Measurements from ENCODE around the gene C15orf40. TPM values are rescaled to one million over a fixed set of nuclear protein-coding genes. Genes with fewer than 3 reads are reported as not detected.

The C15orf40 gene
- total RNA-seq, 4 donors from 2014 or later = 13.4 to 21.0 (median 15.4) TPM

- H3K9me3 ChIP-seq = no peaks in the 10 kb centered on the region
- H3K27ac ChIP-seq = no peak overlapping the region
- H3K27me3 ChIP-seq = no peaks in the 10 kb centered on the region
- peaks cover 0 to 63% (median 0%) of the 10 kb centered on the region in 3 donors for H3K36me3 ChIP-seq
- no peak for DNase-seq (ENCODE audit: low spot score in 2 of 2)
- H3K4me3 ChIP-seq = no peak overlapping the region
- TF ChIP-seq POLR2A (IDR thresholded peaks at IDR 0.05) (no peak), CTCF (IDR thresholded peaks at IDR 0.05) (no peak), EP300 (IDR thresholded peaks at IDR 0.05) (no peak)
- no peaks in the 10 kb centered on the region for H3K4me1 ChIP-seq
- WGBS, 2 donors = 78 to 83% methylated on average over 8 of the region's 8 CpGs
These were observed 18.6 kb upstream of the C15orf40 start for GRCh38 chr15:83030021-83030420.

GRCh38 chr15:83018436-83018835 lies 7.0 kb upstream of the C15orf40 start:
- WGBS, 2 donors = 54 to 64% methylated on average over 2 of the region's 2 CpGs
- no peak for DNase-seq (ENCODE audit: low spot score in 2 of 2)
- H3K4me3 ChIP-seq = no peak overlapping the region
- no peaks in the 10 kb centered on the region for H3K27me3 ChIP-seq
- peaks cover 0 to 45% (median 0%) of the 10 kb centered on the region in 3 donors for H3K36me3 ChIP-seq
- no peaks in the 10 kb centered on the region for H3K9me3 ChIP-seq
- H3K4me1 ChIP-seq = peaks cover 0 to 44% (median under 1%) of the 10 kb centered on the region in 4 donors
- TF ChIP-seq EP300 (IDR thresholded peaks at IDR 0.05) (no peak), CTCF (IDR thresholded peaks at IDR 0.05) (no peak), POLR2A (IDR thresholded peaks at IDR 0.05) (no peak)
- peak overlapping the region in 2 of 4 donors; percentile 27 to 86 for H3K27ac ChIP-seq

- no peak overlapping the region for H3K4me3 ChIP-seq
- 69 to 73% methylated on average over 5 of the region's 5 CpGs for WGBS, 2 donors
- H3K27ac ChIP-seq = peak overlapping the region in 1 of 4 donors; percentile 20
- DNase-seq (ENCODE audit: low spot score in 2 of 2) = no peak
- TF ChIP-seq CTCF (IDR thresholded peaks at IDR 0.05) = no peak
- TF ChIP-seq POLR2A (IDR thresholded peaks at IDR 0.05) = no peak
- no peak for TF ChIP-seq EP300 (IDR thresholded peaks at IDR 0.05)
- peaks cover 0 to 42% (median 0%) of the 10 kb centered on the region in 3 donors for H3K36me3 ChIP-seq
- H3K27me3 ChIP-seq = no peaks in the 10 kb centered on the region
- no peaks in the 10 kb centered on the region for H3K9me3 ChIP-seq
- H3K4me1 ChIP-seq = peaks cover 0 to 59% (median 9%) of the 10 kb centered on the region in 4 donors
These were observed 5.5 kb upstream of the C15orf40 start for GRCh38 chr15:83016906-83017305.

GRCh38 chr15:83015361-83015760 lies 3.9 kb upstream of the C15orf40 start:
- Histone ChIP-seq H3K4me1 (peaks cover 3 to 62% (median 14%) of the 10 kb centered on the region in 4 donors), H3K4me3 (no peak overlapping the region), H3K27me3 (no peaks in the 10 kb centered on the region), H3K36me3 (peaks cover 0 to 33% (median 0%) of the 10 kb centered on the region in 3 donors), H3K27ac (no peak overlapping the region), H3K9me3 (no peaks in the 10 kb centered on the region)
- TF ChIP-seq POLR2A (IDR thresholded peaks at IDR 0.05) (no peak), CTCF (IDR thresholded peaks at IDR 0.05) (no peak), EP300 (IDR thresholded peaks at IDR 0.05) (no peak)
- no peak for DNase-seq (ENCODE audit: low spot score in 2 of 2)
- WGBS, 2 donors = 78% methylated on average over 4 of the region's 4 CpGs

- 60 to 71% methylated on average over 5 of the region's 5 CpGs for WGBS, 2 donors
- H3K4me3 ChIP-seq = no peak overlapping the region
- H3K36me3 ChIP-seq = peaks cover 0 to 24% (median 0%) of the 10 kb centered on the region in 3 donors
- peaks cover 5 to 67% (median 19%) of the 10 kb centered on the region in 4 donors for H3K4me1 ChIP-seq
- no peaks in the 10 kb centered on the region for H3K27me3 ChIP-seq
- no peak for TF ChIP-seq EP300 (IDR thresholded peaks at IDR 0.05)
- TF ChIP-seq CTCF (IDR thresholded peaks at IDR 0.05) = no peak
- TF ChIP-seq POLR2A (IDR thresholded peaks at IDR 0.05) = no peak
- H3K27ac ChIP-seq = no peak overlapping the region
- no peak for DNase-seq (ENCODE audit: low spot score in 2 of 2)
- H3K9me3 ChIP-seq = no peaks in the 10 kb centered on the region
These were observed 2.8 kb upstream of the C15orf40 start for GRCh38 chr15:83014205-83014653.
